Measurements from ENCODE around the gene ZNF48. TPM values are rescaled to one million over a fixed set of nuclear protein-coding genes. Genes with fewer than 3 reads are reported as not detected.

ZNF48 gene
- total RNA-seq, 2 experiments from 2014 or later = 5.3 to 6.0 TPM

- no peak for DNase-seq
- peaks cover 4% of the 10 kb centered on the region for H3K36me3 Mint-ChIP-seq (ENCODE audit: low read depth)
- H3K27ac Mint-ChIP-seq = no peak overlapping the region
- H3K9me3 Mint-ChIP-seq = no peaks in the 10 kb centered on the region
- CTCF ChIA-PET = interaction anchor here (2.7 kb wide), 1 partner anchor 37 kb away, joined by 10 read pairs; no protein-coding TSS in a partner anchor
- H3K27me3 Mint-ChIP-seq (ENCODE audit: low read depth) = no peaks in the 10 kb centered on the region
- intact Hi-C loops (cut with micrococcal nuclease) = loop anchor here (5.0 to 10.0 kb wide), 2 partner anchors 550 to 552 kb away; partner anchors contain the start of genes FBXL19 and MVP
- H3K4me1 Mint-ChIP-seq (ENCODE audit: low read depth) = peaks cover 29% of the 10 kb centered on the region
- H3K4me3 Mint-ChIP-seq = no peak overlapping the region
Measured at GRCh38 chr16:30372725-30373124, 22.5 kb upstream of the ZNF48 start.

DNA sequence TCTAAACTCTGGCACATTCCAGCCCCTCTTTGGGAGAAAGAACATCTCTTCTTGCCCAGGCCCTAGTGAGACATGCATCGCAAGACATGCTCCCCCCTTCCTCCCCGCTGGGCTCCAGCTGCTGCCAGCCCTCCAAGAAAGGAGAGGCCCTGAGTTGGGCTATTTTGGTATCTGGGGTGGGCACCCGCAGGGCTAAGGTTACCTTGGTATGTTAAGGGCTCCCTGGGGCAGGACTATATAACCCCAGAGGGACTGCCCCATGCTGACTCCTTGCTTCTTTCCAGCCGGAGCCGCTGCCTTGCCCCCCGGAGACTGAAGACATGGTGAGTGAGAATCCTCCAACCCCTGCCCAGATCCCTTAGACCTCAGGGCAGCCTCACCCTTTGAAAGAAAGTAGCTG is 20.7 kb upstream of the ZNF48 start, which contains the start of gene MYL11:
Gene MYL11, plus strand, starts transcription at position 265 of the 400 bp plus-strand sequence. Its CDS starts 56 bp downstream, at position 321.
- CTCF ChIA-PET = no interaction called here
- intact Hi-C loops (cut with micrococcal nuclease) = loop anchor here (5.0 to 10.0 kb wide), 2 partner anchors 550 to 552 kb away; partner anchors contain the start of genes FBXL19 and MVP
- no peak within 1 kb of the TSS for H3K4me3 Mint-ChIP-seq
- H3K27me3 Mint-ChIP-seq (ENCODE audit: low read depth) = no peaks in the 10 kb centered on the region
- H3K27ac Mint-ChIP-seq = peak within 1 kb of the TSS; percentile 99
- no peak for DNase-seq
- H3K4me1 Mint-ChIP-seq (ENCODE audit: low read depth) = peaks cover 30% of the 10 kb centered on the region
- peaks cover 12% of the 10 kb centered on the region for H3K36me3 Mint-ChIP-seq (ENCODE audit: low read depth)
- no peaks in the 10 kb centered on the region for H3K9me3 Mint-ChIP-seq

DNA sequence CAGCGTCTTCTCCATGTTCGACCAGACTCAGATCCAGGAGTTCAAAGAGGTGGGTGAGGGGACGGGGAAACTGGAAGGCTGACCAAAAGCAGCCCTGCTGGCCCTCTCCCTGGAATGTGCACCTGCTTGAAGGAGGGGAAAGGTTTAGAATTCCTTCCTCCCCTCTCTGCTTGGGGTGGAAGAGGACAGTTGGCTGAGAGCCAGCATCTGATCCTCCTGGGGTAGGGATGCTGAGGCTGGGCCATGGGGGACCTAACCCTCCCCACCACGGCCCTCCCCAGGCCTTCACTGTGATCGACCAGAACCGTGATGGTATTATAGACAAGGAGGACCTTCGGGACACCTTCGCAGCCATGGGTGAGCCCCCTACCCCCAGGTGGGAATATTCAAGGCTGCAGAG is 19.4 kb upstream of the ZNF48 start:
- no peak for DNase-seq
- intact Hi-C loops (cut with micrococcal nuclease) = loop anchor here (5.0 to 10.0 kb wide), 2 partner anchors 96 to 549 kb away; partner anchors contain the start of genes FBXL19 and ITGAL
- peaks cover 21% of the 10 kb centered on the region for H3K36me3 Mint-ChIP-seq (ENCODE audit: low read depth)

GRCh38 chr16:30376461-30376902 is 18.7 kb upstream of the ZNF48 start:
- Mint-ChIP-seq H3K4me3 (no peak overlapping the region), H3K36me3 (ENCODE audit: low read depth) (peaks cover 25% of the 10 kb centered on the region), H3K27me3 (ENCODE audit: low read depth) (no peaks in the 10 kb centered on the region), H3K4me1 (ENCODE audit: low read depth) (peaks cover 40% of the 10 kb centered on the region), H3K27ac (peak overlapping the region; percentile 99), H3K9me3 (no peaks in the 10 kb centered on the region)
- intact Hi-C loops (cut with micrococcal nuclease) = loop anchor here (5.0 to 10.0 kb wide), 2 partner anchors 96 to 548 kb away; partner anchors contain the start of genes FBXL19 and ITGAL
- CTCF ChIA-PET = no interaction called here
- DNase-seq = no peak

More for the DNA sequence above, 19.4 kb upstream of the ZNF48 start:
- no peaks in the 10 kb centered on the region for H3K9me3 Mint-ChIP-seq
- H3K4me3 Mint-ChIP-seq = no peak overlapping the region
- H3K27ac Mint-ChIP-seq = peak overlapping the region; percentile 99
- H3K27me3 Mint-ChIP-seq (ENCODE audit: low read depth) = no peaks in the 10 kb centered on the region
- peaks cover 40% of the 10 kb centered on the region for H3K4me1 Mint-ChIP-seq (ENCODE audit: low read depth)
- CTCF ChIA-PET = no interaction called here

- intact Hi-C loops (cut with micrococcal nuclease) = loop anchor here (5.0 to 10.0 kb wide), 2 partner anchors 95 to 548 kb away; partner anchors contain the start of genes FBXL19 and ITGAL
- H3K9me3 Mint-ChIP-seq = no peaks in the 10 kb centered on the region
- peaks cover 37% of the 10 kb centered on the region for H3K4me1 Mint-ChIP-seq (ENCODE audit: low read depth)
- H3K4me3 Mint-ChIP-seq = peak overlapping the region; percentile 99
- DNase-seq = no peak
- H3K27ac Mint-ChIP-seq = peak overlapping the region; percentile 99
- H3K27me3 Mint-ChIP-seq (ENCODE audit: low read depth) = no peaks in the 10 kb centered on the region
- peaks cover 25% of the 10 kb centered on the region for H3K36me3 Mint-ChIP-seq (ENCODE audit: low read depth)
- CTCF ChIA-PET = interaction anchor here (1.1 kb wide), 1 partner anchor 32 kb away, joined by 3 read pairs; no protein-coding TSS in a partner anchor
Measured at GRCh38 chr16:30377050-30377811, 18.0 kb upstream of the ZNF48 start.

DNA sequence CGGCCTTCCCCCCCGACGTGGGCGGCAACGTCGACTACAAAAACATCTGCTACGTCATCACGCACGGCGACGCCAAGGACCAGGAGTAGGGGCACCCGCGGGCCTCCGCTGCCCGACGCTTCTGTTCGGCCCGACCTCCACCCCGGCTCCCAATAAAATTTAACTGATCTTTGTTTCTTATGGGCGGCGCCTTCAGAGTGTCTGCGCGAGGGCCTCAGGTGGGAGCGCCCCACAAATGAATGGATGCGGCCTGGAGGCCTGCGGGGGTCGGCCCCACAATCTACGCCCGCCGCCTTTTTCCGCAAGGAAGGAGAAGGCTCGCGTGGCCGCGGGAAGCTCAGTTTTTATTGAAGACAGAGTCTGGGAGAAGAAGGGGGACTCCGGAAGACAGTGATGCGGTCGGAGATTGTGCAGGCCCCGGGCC is 17.4 kb upstream of the ZNF48 start:
- Mint-ChIP-seq H3K36me3 (ENCODE audit: low read depth) (peaks cover 28% of the 10 kb centered on the region), H3K4me3 (peak overlapping the region; percentile 99), H3K27me3 (ENCODE audit: low read depth) (no peaks in the 10 kb centered on the region), H3K4me1 (ENCODE audit: low read depth) (peaks cover 39% of the 10 kb centered on the region), H3K9me3 (no peaks in the 10 kb centered on the region), H3K27ac (peak overlapping the region; percentile 99)
- CTCF ChIA-PET = interaction anchor here (1.1 kb wide), 1 partner anchor 32 kb away, joined by 3 read pairs; no protein-coding TSS in a partner anchor
- intact Hi-C loops (cut with micrococcal nuclease) = loop anchor here (1.0 to 10.0 kb wide), 10 partner anchors 8 to 547 kb away; partner anchors contain the start of genes ALDOA, CD2BP2, DCTPP1 and FBRS
- peak; percentile 92 for DNase-seq

DNA sequence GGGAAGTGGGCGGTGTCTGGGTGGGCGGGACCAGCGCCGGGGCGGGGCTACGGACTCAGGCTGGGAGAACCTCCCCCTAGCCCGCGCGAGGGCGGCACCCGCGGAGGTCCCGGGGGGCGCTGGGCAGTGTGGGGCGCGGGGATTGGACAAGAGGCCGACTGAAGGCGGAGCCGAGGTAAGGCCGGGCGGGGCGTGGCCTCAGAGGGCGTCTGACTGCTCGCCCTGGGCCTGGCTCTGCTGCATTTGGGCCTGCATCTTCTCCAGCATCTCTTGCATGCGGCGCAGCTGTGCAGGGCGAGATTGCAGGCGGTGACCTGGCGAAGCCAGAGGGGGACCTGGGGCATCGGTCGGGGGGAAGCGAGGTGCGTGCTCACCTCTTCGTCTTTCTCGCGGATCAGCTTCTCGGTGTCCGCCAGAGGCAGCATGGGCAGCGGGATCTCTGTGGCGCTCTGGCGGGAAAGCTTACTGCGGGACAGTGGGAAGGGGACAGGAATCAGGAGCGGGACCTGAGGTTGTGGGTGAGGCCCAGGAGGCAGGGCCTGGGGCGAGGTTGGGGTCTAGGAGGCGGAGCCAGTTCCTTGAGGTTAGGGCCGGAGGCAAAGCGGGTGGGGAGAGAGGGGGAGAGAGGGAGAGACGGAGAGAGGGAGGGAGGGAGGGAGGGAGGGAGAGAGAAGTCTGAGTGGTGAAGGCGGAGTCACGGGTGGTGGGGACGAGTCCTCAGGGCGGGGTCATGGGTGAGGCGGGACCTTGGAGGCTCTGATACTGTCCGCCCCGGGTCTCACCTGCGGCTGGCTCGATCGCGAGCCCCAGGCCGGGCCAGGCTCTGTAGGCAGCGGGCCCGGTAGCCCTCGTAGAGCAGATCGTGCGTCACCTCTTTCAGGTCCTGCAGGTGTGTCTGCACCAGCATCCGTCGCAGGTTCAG is 16.7 kb upstream of the ZNF48 start:
- Mint-ChIP-seq H3K4me3 (peak overlapping the region; percentile 99), H3K9me3 (no peaks in the 10 kb centered on the region), H3K36me3 (ENCODE audit: low read depth) (peaks cover 29% of the 10 kb centered on the region), H3K27ac (peak overlapping the region; percentile 99), H3K4me1 (ENCODE audit: low read depth) (peaks cover 43% of the 10 kb centered on the region), H3K27me3 (ENCODE audit: low read depth) (no peaks in the 10 kb centered on the region)
- CTCF ChIA-PET = interaction anchor here (1.1 to 1.2 kb wide), 2 partner anchors 31 kb away, joined by 3 to 6 read pairs; no protein-coding TSS in a partner anchor
- peak; percentile 100 for DNase-seq
- intact Hi-C loops (cut with micrococcal nuclease) = loop anchor here (1.0 to 10.0 kb wide), 10 partner anchors 8 to 546 kb away; partner anchors contain the start of genes ALDOA, CD2BP2, DCTPP1 and FBRS

DNA sequence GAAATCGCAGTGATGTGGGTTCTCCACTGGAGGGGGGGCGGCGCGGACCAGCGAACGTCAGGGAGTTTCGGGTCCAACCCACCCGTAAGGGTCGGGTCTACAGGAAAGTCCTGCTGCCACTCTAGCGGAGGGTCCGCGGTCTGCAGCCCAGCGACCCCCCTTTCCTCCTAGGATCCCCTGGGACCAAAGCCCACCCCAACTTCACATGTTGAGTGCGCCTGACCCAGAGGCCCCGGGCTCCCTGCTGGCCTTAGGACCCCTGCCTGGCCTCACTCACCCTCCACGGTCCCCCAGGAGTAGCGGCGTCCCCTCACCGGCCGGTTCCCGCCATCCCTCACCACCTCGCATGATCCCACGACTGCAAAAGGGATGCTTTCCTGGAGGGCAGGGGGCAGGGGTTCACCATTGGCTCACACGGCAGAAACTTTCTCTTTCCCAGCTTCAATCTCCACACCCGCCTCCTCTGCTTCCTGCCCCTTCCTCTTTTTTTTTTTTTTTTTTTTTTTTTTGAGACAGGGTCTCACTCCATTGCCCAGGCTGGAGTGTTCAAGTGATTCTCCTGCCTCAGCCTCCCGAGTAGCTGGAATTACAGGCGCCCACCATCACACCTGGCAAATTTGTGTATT is 15.9 kb upstream of the ZNF48 start:
- H3K4me3 Mint-ChIP-seq = peak overlapping the region; percentile 99

DNA sequence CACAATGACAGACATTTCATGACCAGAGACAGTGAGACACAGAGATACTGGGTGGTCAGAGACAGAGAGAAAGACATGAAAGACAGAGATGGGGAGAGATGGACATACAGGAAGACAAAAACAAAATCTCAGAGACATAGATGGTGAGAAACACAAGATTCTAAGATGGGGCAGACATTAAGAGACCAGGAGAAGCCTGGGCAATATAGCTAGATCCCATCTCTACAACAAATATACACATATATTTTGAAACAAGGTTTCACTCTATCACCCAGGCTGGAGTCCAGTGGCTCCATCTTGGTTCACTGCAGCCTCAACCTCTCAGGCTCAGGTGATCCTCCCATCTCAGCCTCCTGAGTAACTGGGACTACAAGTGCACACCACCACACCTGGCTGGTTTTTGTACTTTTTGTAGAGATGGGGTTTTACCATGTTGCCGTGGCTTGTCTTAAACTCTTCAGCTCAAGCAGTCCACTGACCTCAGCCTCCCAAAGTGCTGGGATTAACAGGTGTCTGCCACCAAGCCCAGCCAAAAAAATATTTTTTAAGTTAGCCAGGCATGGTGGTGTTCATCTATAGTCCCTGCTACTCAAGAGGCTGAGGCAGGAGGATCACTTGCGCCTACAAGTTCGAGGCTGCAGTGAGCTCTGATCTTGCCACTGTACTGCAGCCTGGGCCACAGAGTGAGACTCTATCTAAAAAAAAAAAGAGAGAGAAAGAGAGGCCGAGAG is 15.0 kb upstream of the ZNF48 start:
- H3K4me1 Mint-ChIP-seq (ENCODE audit: low read depth) = peaks cover 46% of the 10 kb centered on the region
- CTCF ChIA-PET = interaction anchor here (0.7 to 1.1 kb wide), 2 partner anchors 13 to 30 kb away, joined by 3 to 4 read pairs; no protein-coding TSS in a partner anchor
- intact Hi-C loops (cut with micrococcal nuclease) = no loop called here
- peak overlapping the region; percentile 99 for H3K27ac Mint-ChIP-seq
- H3K27me3 Mint-ChIP-seq (ENCODE audit: low read depth) = no peaks in the 10 kb centered on the region
- DNase-seq = no peak
- H3K9me3 Mint-ChIP-seq = no peaks in the 10 kb centered on the region
- H3K4me3 Mint-ChIP-seq = peak overlapping the region; percentile 53
- peaks cover 31% of the 10 kb centered on the region for H3K36me3 Mint-ChIP-seq (ENCODE audit: low read depth)

More for the DNA sequence above, 15.9 kb upstream of the ZNF48 start:
- Mint-ChIP-seq H3K27me3 (ENCODE audit: low read depth) (no peaks in the 10 kb centered on the region), H3K9me3 (no peaks in the 10 kb centered on the region), H3K36me3 (ENCODE audit: low read depth) (peaks cover 31% of the 10 kb centered on the region), H3K27ac (peak overlapping the region; percentile 99), H3K4me1 (ENCODE audit: low read depth) (peaks cover 46% of the 10 kb centered on the region)
- intact Hi-C loops (cut with micrococcal nuclease) = loop anchor here (2.0 to 10.0 kb wide), 7 partner anchors 24 to 546 kb away; partner anchors contain the start of genes ALDOA, CD2BP2, FBRS and FBXL19
- no peak for DNase-seq
- CTCF ChIA-PET = interaction anchor here (1.2 kb wide), 1 partner anchor 30 kb away, joined by 6 read pairs; no protein-coding TSS in a partner anchor

- Mint-ChIP-seq H3K9me3 (no peaks in the 10 kb centered on the region), H3K4me3 (peak overlapping the region; percentile 89), H3K4me1 (ENCODE audit: low read depth) (peaks cover 47% of the 10 kb centered on the region), H3K27me3 (ENCODE audit: low read depth) (no peaks in the 10 kb centered on the region), H3K36me3 (ENCODE audit: low read depth) (peaks cover 31% of the 10 kb centered on the region), H3K27ac (peak overlapping the region; percentile 55)
- intact Hi-C loops (cut with micrococcal nuclease) = no loop called here
- CTCF ChIA-PET = interaction anchor here (0.7 to 1.1 kb wide), 2 partner anchors 12 to 29 kb away, joined by 3 to 4 read pairs; no protein-coding TSS in a partner anchor
- DNase-seq = no peak
Measured at GRCh38 chr16:30380803-30381208, 14.4 kb upstream of the ZNF48 start.
